ENCODE data around the gene NOX5.

NOX5 gene

DNA sequence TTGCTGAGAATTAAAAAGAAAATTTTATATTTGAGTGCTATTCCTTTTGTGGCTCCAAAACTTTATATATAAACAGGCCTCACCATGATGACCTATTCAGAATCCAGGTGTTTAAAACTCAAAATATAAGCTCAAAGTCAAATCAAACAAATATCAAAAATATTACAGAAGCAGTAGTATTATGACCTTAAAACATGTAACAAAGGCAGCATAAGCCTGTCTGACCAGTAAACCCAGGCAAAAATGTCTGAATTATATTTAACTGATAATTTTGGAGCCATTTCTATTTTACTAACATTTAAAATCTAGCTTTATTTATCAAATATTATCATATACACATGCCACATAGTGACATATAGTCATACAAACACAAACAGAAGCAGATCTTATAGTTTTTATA, 6.4 kb upstream of the NOX5 start:
- H3K4me3 ChIP-seq (replicated peaks; ENCODE audit: low read depth, low read length) = no peak overlapping the region
- TF ChIP-seq, protein P1, sequence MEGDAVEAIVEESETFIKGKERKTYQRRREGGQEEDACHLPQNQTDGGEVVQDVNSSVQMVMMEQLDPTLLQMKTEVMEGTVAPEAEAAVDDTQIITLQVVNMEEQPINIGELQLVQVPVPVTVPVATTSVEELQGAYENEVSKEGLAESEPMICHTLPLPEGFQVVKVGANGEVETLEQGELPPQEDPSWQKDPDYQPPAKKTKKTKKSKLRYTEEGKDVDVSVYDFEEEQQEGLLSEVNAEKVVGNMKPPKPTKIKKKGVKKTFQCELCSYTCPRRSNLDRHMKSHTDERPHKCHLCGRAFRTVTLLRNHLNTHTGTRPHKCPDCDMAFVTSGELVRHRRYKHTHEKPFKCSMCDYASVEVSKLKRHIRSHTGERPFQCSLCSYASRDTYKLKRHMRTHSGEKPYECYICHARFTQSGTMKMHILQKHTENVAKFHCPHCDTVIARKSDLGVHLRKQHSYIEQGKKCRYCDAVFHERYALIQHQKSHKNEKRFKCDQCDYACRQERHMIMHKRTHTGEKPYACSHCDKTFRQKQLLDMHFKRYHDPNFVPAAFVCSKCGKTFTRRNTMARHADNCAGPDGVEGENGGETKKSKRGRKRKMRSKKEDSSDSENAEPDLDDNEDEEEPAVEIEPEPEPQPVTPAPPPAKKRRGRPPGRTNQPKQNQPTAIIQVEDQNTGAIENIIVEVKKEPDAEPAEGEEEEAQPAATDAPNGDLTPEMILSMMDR (IDR thresholded peaks at IDR 0.05; ENCODE audit: low read length, missing control alignments) = no peak
- DNase-seq (ENCODE audit: low read depth) = no peak

DNA sequence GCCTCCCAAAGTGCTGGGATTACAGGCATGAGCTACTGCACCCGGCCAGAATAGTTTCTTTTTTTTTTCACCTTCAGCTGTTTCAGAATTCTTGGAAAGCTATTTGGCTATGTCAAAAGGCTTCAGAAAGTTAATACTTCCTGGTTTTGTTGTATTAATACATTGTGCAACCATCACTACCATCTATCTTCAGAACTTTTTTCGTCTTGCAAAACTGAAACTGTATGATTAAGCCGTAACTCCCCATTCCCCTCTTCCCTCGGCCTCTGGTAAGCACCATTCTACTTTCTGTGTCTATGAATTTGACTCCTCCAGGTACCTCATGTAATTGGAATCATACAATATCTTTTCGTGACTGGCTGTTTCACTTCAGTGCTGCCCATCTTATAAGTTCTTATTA, 5.2 kb upstream of the NOX5 start:
- TF ChIP-seq, protein P1 (IDR thresholded peaks at IDR 0.05; ENCODE audit: low read length, missing control alignments) = no peak
- no peak overlapping the region for H3K4me3 ChIP-seq (replicated peaks; ENCODE audit: low read depth, low read length)
- peak; percentile 17 for DNase-seq (ENCODE audit: low read depth)

DNA sequence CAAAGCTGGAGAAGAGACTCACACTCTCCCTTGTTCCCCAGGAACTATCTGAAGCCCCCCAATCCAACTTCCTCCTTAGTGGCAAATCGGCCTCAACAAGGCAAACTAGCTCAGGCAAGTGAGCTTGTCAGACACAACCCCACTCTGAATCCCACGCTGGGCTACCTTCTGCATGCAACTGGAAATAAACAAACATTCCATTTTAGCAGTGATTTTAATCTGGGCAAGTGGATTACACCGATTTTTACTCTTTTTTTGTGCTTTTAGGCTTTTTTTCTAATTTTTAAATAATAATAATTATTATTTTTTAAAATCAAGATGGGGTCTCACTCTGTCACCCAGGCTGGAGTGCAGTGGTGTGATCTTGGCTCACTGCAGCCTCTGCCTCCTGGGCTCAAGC, 2.9 kb upstream of the NOX5 start:
- no peak overlapping the region for H3K4me3 ChIP-seq (replicated peaks; ENCODE audit: low read depth, low read length)
- TF ChIP-seq, protein P1 (IDR thresholded peaks at IDR 0.05; ENCODE audit: low read length, missing control alignments) = no peak
- no peak for DNase-seq (ENCODE audit: low read depth)

DNA sequence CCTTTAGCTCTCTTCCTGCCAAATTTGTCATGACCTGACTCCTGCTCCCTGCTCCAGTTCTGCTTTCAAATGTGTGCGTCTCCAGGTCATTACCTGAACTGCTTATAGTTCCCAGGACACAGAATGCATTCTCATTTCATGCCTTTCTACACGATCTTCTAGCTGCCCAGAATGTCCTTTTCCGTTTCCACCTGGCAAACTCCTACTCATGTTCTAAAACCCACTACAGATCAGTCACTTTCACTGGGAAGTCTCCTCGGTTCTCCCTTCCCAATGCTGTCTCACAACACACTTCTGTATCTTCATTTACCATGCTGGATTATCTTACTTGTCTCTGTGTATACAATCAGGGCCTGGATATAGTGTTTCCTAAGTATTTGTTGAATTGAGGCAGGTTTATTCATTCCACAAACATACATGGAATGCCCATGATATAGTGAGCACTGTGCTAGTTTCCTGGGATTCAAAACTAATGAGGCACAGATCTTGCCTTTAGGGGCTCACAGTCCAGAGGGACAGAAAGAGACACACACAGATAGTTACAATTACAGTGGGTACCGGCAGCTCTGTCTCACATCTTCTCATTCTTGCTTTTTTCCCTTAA, 1.6 kb upstream of the NOX5 start:
- no peak overlapping the region for H3K4me3 ChIP-seq (replicated peaks; ENCODE audit: low read depth, low read length)
- DNase-seq (ENCODE audit: low read depth) = no peak
- TF ChIP-seq, protein P1 (IDR thresholded peaks at IDR 0.05; ENCODE audit: low read length, missing control alignments) = no peak

DNA sequence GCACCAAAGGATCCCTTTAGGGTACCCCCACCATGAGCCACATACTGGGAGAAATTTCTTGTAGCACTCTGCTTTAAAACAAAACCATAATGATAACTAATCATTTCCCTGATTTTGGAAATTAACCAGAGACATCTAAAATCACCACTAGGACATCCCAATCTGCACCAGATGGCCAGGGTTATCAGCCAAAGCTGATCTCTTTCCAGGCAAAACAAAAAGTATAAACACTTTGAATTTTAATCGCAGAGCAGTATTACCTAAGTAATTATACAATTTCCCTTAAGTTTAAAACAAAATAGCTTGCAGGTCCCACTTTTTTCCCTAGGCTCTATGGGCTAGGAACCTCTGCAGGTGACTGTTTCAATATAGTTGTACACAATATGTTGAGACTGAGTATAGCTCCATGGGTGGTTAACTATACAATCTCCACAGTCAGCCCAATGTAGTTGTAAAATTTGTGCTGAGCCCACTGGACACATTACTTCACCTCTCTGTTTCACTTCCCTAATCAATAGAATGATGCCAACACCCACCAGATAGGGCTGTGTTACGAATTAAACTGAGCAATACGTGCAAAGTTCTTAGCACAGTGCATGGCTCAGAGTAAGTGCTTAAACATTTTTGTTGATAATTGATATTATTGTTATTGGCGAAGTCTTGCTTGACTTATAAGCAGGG, 629 bp upstream of the NOX5 start:
- TF ChIP-seq, protein P1 (IDR thresholded peaks at IDR 0.05; ENCODE audit: low read length, missing control alignments) = no peak
- no peak overlapping the region for H3K4me3 ChIP-seq (replicated peaks; ENCODE audit: low read depth, low read length)
- DNase-seq (ENCODE audit: low read depth) = no peak

DNA sequence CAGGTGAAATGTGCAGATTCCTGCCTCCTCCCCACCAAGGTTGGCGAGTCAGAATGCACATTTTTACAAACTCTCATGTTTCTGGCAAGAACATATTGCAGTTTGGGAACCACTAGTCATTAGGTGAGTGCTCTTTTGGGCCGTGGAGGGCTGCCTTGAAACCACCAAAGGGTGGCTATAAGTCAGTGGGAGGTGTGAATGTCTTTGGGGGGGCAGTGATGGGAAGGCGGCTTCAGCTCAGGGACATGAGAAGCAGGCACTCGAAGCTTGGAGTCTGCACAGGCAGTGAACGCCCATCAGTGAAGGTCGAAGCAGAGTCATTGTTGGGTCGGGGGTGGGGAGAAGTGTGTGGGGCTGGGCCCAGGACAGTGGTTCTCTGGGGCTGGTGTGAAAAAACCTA, 1.1 kb downstream of the NOX5 start:
- DNase-seq (ENCODE audit: low read depth) = no peak
- TF ChIP-seq, protein P1 (IDR thresholded peaks at IDR 0.05; ENCODE audit: low read length, missing control alignments) = no peak
- no peak overlapping the region for H3K4me3 ChIP-seq (replicated peaks; ENCODE audit: low read depth, low read length)
